ENCODE data around the gene C1QTNF8. TPM values are rescaled to one million over a fixed set of nuclear protein-coding genes. Genes with fewer than 3 reads are reported as not detected.

The C1QTNF8 gene
- total RNA-seq, 1 donor from 2014 or later, result not detected

- no peak overlapping the region for H3K27ac ChIP-seq (ENCODE audit: low read depth, low read length)
- no peak overlapping the region for H3K4me2 ChIP-seq (ENCODE audit: low read length)
- Mint-ChIP-seq H3K4me1 (ENCODE audit: low read depth, unreplicated experiment) (no peaks in the 10 kb centered on the region), H3K36me3 (ENCODE audit: low read depth, unreplicated experiment) (no peaks in the 10 kb centered on the region), H3K9me3 (ENCODE audit: unreplicated experiment) (no peaks in the 10 kb centered on the region), H3K27ac (ENCODE audit: unreplicated experiment) (no peak overlapping the region), H3K27me3 (ENCODE audit: low read depth, unreplicated experiment) (peaks cover 3% of the 10 kb centered on the region), H3K4me3 (ENCODE audit: unreplicated experiment) (no peak overlapping the region)
- no peak overlapping the region for H2AFZ ChIP-seq (ENCODE audit: low read depth, low read length)
- H4K20me1 ChIP-seq (ENCODE audit: insufficient read depth, low read length), result no peaks in the 10 kb centered on the region
- H3K36me3 ChIP-seq (ENCODE audit: insufficient read depth, low read length), result no peaks in the 10 kb centered on the region
- no peaks in the 10 kb centered on the region for H3K9me3 ChIP-seq (ENCODE audit: insufficient read depth, low read depth, low read length)
- H3K4me1 ChIP-seq (ENCODE audit: insufficient read depth, low read length), result no peaks in the 10 kb centered on the region
- DNase-seq (ENCODE audit: low read depth), result no peak
- H3K27me3 ChIP-seq (ENCODE audit: insufficient read depth, low read length), result peaks cover 7% of the 10 kb centered on the region
- H3K9ac ChIP-seq (ENCODE audit: low read length), result no peak overlapping the region
- H3K4me3 ChIP-seq (ENCODE audit: insufficient read depth, low read depth, low read length), result no peak overlapping the region
- no peaks in the 10 kb centered on the region for H3K79me2 ChIP-seq (ENCODE audit: insufficient read depth, low read length)
- no peak for FAIRE-seq
- TF ChIP-seq CTCF (IDR thresholded peaks at IDR 0.05; ENCODE audit: insufficient read depth, low read depth, low read length), result no peak
- no peak for TF ChIP-seq EZH2 (IDR thresholded peaks at IDR 0.05; ENCODE audit: insufficient read depth, low read length)
These were observed 48.2 kb downstream of the C1QTNF8 start for GRCh38 chr16:1047801-1048200.

DNA sequence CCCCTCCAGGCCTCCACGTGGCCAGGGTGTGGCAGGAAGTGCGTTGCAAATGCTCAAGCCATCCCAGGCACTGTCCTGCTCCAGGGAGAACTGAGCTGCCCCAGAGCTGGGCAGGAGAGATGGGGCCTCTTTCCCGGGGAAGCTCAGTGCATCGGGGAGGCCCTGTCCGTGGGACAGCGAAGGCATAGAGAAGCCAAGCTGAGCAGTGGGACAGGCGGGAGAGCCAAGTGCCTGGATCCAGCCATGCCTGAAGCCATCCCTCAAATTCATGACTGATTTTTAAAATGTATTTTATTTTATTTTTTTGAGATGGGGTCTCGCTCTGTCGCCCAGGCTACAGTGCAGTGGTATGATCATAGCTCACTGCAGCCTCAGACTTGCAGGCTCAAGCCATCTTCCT is 48.9 kb downstream of the C1QTNF8 start:
- TF ChIP-seq CTCF (IDR thresholded peaks at IDR 0.05; ENCODE audit: insufficient read depth, low read depth, low read length), result no peak
- no peak for TF ChIP-seq EZH2 (IDR thresholded peaks at IDR 0.05; ENCODE audit: insufficient read depth, low read length)
- H4K20me1 ChIP-seq (ENCODE audit: insufficient read depth, low read length), result no peaks in the 10 kb centered on the region
- no peak for FAIRE-seq
- H3K4me2 ChIP-seq (ENCODE audit: low read length), result no peak overlapping the region
- no peaks in the 10 kb centered on the region for H3K9me3 ChIP-seq (ENCODE audit: insufficient read depth, low read depth, low read length)
- Mint-ChIP-seq H3K27me3 (ENCODE audit: low read depth, unreplicated experiment) (peaks cover 7% of the 10 kb centered on the region), H3K36me3 (ENCODE audit: low read depth, unreplicated experiment) (no peaks in the 10 kb centered on the region), H3K9me3 (ENCODE audit: unreplicated experiment) (peaks cover 2% of the 10 kb centered on the region), H3K4me1 (ENCODE audit: low read depth, unreplicated experiment) (no peaks in the 10 kb centered on the region), H3K27ac (ENCODE audit: unreplicated experiment) (no peak overlapping the region), H3K4me3 (ENCODE audit: unreplicated experiment) (no peak overlapping the region)
- DNase-seq (ENCODE audit: low read depth), result no peak
- no peaks in the 10 kb centered on the region for H3K79me2 ChIP-seq (ENCODE audit: insufficient read depth, low read length)
- H3K9ac ChIP-seq (ENCODE audit: low read length), result no peak overlapping the region
- H3K36me3 ChIP-seq (ENCODE audit: insufficient read depth, low read length), result no peaks in the 10 kb centered on the region
- H3K27me3 ChIP-seq (ENCODE audit: insufficient read depth, low read length), result peaks cover 9% of the 10 kb centered on the region
- no peak overlapping the region for H3K4me3 ChIP-seq (ENCODE audit: insufficient read depth, low read depth, low read length)
- H2AFZ ChIP-seq (ENCODE audit: low read depth, low read length), result no peak overlapping the region
- H3K4me1 ChIP-seq (ENCODE audit: insufficient read depth, low read length), result no peaks in the 10 kb centered on the region
- H3K27ac ChIP-seq (ENCODE audit: low read depth, low read length), result no peak overlapping the region

- H3K27me3 Mint-ChIP-seq (ENCODE audit: low read depth, unreplicated experiment), result peaks cover 9% of the 10 kb centered on the region
- H3K79me2 ChIP-seq (ENCODE audit: insufficient read depth, low read length), result no peaks in the 10 kb centered on the region
- H3K27ac Mint-ChIP-seq (ENCODE audit: unreplicated experiment), result no peak overlapping the region
- no peak for DNase-seq (ENCODE audit: low read depth)
- no peaks in the 10 kb centered on the region for H3K4me1 Mint-ChIP-seq (ENCODE audit: low read depth, unreplicated experiment)
- no peak overlapping the region for H3K27ac ChIP-seq (ENCODE audit: low read depth, low read length)
- no peaks in the 10 kb centered on the region for H4K20me1 ChIP-seq (ENCODE audit: insufficient read depth, low read length)
- no peak overlapping the region for H3K9ac ChIP-seq (ENCODE audit: low read length)
- no peaks in the 10 kb centered on the region for H3K36me3 ChIP-seq (ENCODE audit: insufficient read depth, low read length)
- peaks cover 5% of the 10 kb centered on the region for H3K9me3 Mint-ChIP-seq (ENCODE audit: unreplicated experiment)
- H3K36me3 Mint-ChIP-seq (ENCODE audit: low read depth, unreplicated experiment), result no peaks in the 10 kb centered on the region
- no peaks in the 10 kb centered on the region for H3K4me1 ChIP-seq (ENCODE audit: insufficient read depth, low read length)
- no peak for FAIRE-seq
- no peak overlapping the region for H3K4me2 ChIP-seq (ENCODE audit: low read length)
- H3K4me3 ChIP-seq (ENCODE audit: insufficient read depth, low read depth, low read length), result no peak overlapping the region
- no peak overlapping the region for H2AFZ ChIP-seq (ENCODE audit: low read depth, low read length)
- H3K27me3 ChIP-seq (ENCODE audit: insufficient read depth, low read length), result peaks cover 12% of the 10 kb centered on the region
- TF ChIP-seq EZH2 (IDR thresholded peaks at IDR 0.05; ENCODE audit: insufficient read depth, low read length) (peak; percentile 61), CTCF (IDR thresholded peaks at IDR 0.05; ENCODE audit: insufficient read depth, low read depth, low read length) (no peak)
- H3K4me3 Mint-ChIP-seq (ENCODE audit: unreplicated experiment), result no peak overlapping the region
- peaks cover 4% of the 10 kb centered on the region for H3K9me3 ChIP-seq (ENCODE audit: insufficient read depth, low read depth, low read length)
These were observed 49.8 kb downstream of the C1QTNF8 start for GRCh38 chr16:1045993-1046911.

Measured in astrocyte (in vitro differentiated cells and primary cell).